ENCODE data around the gene CDH15. TPM values are rescaled to one million over a fixed set of nuclear protein-coding genes. Genes with fewer than 3 reads are reported as not detected.
"Not testable (repeated sequence)": the region's sequence is repeated elsewhere in the genome, so short reads cannot be mapped to it uniquely, and the experiment has no call there.

The CDH15 gene
- polyA plus RNA-seq, 1 donor = 2.7 TPM

- DNase-seq = no peak
These were observed 601 bp downstream of the CDH15 start for GRCh38 chr16:89172171-89172527.

- no peak for DNase-seq
These were observed 1.1 kb downstream of the CDH15 start for GRCh38 chr16:89172528-89173173.

- no peak for DNase-seq
These were observed 1.8 kb downstream of the CDH15 start for GRCh38 chr16:89173174-89173921.

- no peak for DNase-seq
These were observed 2.7 kb downstream of the CDH15 start for GRCh38 chr16:89174055-89174827.

GRCh38 chr16:89174877-89175276, 3.3 kb downstream of the CDH15 start:
- no peak for DNase-seq

- DNase-seq = no peak
These were observed 4.0 kb downstream of the CDH15 start for GRCh38 chr16:89175280-89176146.

- no peak for DNase-seq
These were observed 4.7 kb downstream of the CDH15 start for GRCh38 chr16:89176147-89176690.

- DNase-seq = no peak
These were observed 5.2 kb downstream of the CDH15 start for GRCh38 chr16:89176717-89177116.

- no peak for DNase-seq
These were observed 6.0 kb downstream of the CDH15 start for GRCh38 chr16:89177501-89177900.

GRCh38 chr16:89178453-89179147, 7.1 kb downstream of the CDH15 start:
- DNase-seq = no peak

- DNase-seq = no peak
These were observed 7.6 kb downstream of the CDH15 start for GRCh38 chr16:89179148-89179484.

- DNase-seq = no peak
These were observed 8.2 kb downstream of the CDH15 start for GRCh38 chr16:89179656-89180315.

- DNase-seq = no peak
These were observed 11.9 kb downstream of the CDH15 start for GRCh38 chr16:89183463-89183862.

GRCh38 chr16:89183975-89184676, 12.6 kb downstream of the CDH15 start:
- no peak for DNase-seq

GRCh38 chr16:89184677-89184932, 13.1 kb downstream of the CDH15 start:
- no peak for DNase-seq

- no peak for DNase-seq
These were observed 13.6 kb downstream of the CDH15 start for GRCh38 chr16:89184933-89185794.

GRCh38 chr16:89185887-89186592, 14.5 kb downstream of the CDH15 start:
- DNase-seq = not testable (repeated sequence)

GRCh38 chr16:89186593-89187031, 15.1 kb downstream of the CDH15 start:
- DNase-seq = not testable (repeated sequence)
